GM18868 (cell line): Measurements from ENCODE around the gene ELOVL1.
"Not testable (repeated sequence)": the region's sequence is repeated elsewhere in the genome, so short reads cannot be mapped to it uniquely, and the experiment has no call there.

ENCODE experiments used
- ATAC-seq: cut with Tn5 transposase; IDR thresholded peaks from one replicate; pipeline ENCODE4 v1.9.1; 2021; ENCODE audit warnings: mild to moderate bottlenecking, moderate library complexity; ENCODE audit not compliant: unreplicated experiment

ELOVL1 gene

GRCh38 chr1:43367904-43368645 is at the start of gene ELOVL1:
TSS of gene ELOVL1 (minus strand) at chr1:43368011. CDS start at chr1:43365609, 2,402 bp downstream.
- peak; percentile 77 for ATAC-seq

- ATAC-seq = no peak
These were observed 48.1 kb upstream of the ELOVL1 start for GRCh38 chr1:43415901-43416300.

- ATAC-seq = no peak
These were observed 46.9 kb upstream of the ELOVL1 start for GRCh38 chr1:43414634-43415223.

GRCh38 chr1:43413426-43413825 is 45.6 kb upstream of the ELOVL1 start:
- ATAC-seq = not testable (repeated sequence)

GRCh38 chr1:43410571-43410970 is 42.8 kb upstream of the ELOVL1 start:
- no peak for ATAC-seq

- no peak for ATAC-seq
These were observed 38.0 kb upstream of the ELOVL1 start for GRCh38 chr1:43405876-43406234.

- ATAC-seq = no peak
These were observed 37.5 kb upstream of the ELOVL1 start for GRCh38 chr1:43405219-43405875.

- no peak for ATAC-seq
These were observed 36.5 kb upstream of the ELOVL1 start for GRCh38 chr1:43404353-43404752.

- ATAC-seq = no peak
These were observed 34.5 kb upstream of the ELOVL1 start for GRCh38 chr1:43402089-43402865.

GRCh38 chr1:43400441-43400840 is 32.6 kb upstream of the ELOVL1 start:
- not testable (repeated sequence) for ATAC-seq

- no peak for ATAC-seq
These were observed 30.4 kb upstream of the ELOVL1 start for GRCh38 chr1:43398227-43398626.

GRCh38 chr1:43396059-43396458 is 28.2 kb upstream of the ELOVL1 start:
- no peak for ATAC-seq

- ATAC-seq = no peak
These were observed 27.7 kb upstream of the ELOVL1 start for GRCh38 chr1:43395523-43395922.

GRCh38 chr1:43392702-43393101 is 24.9 kb upstream of the ELOVL1 start:
- no peak for ATAC-seq

GRCh38 chr1:43389326-43390313 is 21.8 kb upstream of the ELOVL1 start, which contains the start of the genes MED8 and SZT2:
TSS of gene MED8 (minus strand) at chr1:43389800. CDS start at chr1:43389764, 36 bp downstream.
TSS of gene SZT2 (plus strand) at chr1:43389899. CDS start at chr1:43389969, 70 bp downstream.
- peak; percentile 72 for ATAC-seq

GRCh38 chr1:43388613-43389012 is 20.8 kb upstream of the ELOVL1 start:
- no peak for ATAC-seq

- no peak for ATAC-seq
These were observed 20.3 kb upstream of the ELOVL1 start for GRCh38 chr1:43387976-43388599.

GRCh38 chr1:43386676-43387075 is 18.9 kb upstream of the ELOVL1 start:
- no peak for ATAC-seq

GRCh38 chr1:43383449-43383848 is 15.6 kb upstream of the ELOVL1 start:
- no peak for ATAC-seq
